ENCODE results near the gene DSE.

Gene DSE

GRCh38 chr6:116362276-116362675 lies 8.5 kb upstream of the DSE start:
- no peak for DNase-seq (ENCODE audit: low read depth)

GRCh38 chr6:116363759-116364158 lies 7.0 kb upstream of the DSE start:
- peak; percentile 49 for DNase-seq (ENCODE audit: low read depth)

GRCh38 chr6:116364321-116364720 lies 6.4 kb upstream of the DSE start:
- DNase-seq (ENCODE audit: low read depth) = no peak

- no peak for DNase-seq (ENCODE audit: low read depth)
Observed at GRCh38 chr6:116365743-116366142, 5.0 kb upstream of the DSE start.

- DNase-seq (ENCODE audit: low read depth) = peak; percentile 23
Observed at GRCh38 chr6:116366740-116367275, 3.9 kb upstream of the DSE start.

GRCh38 chr6:116369540-116369939 lies 1.2 kb upstream of the DSE start:
- no peak for DNase-seq (ENCODE audit: low read depth)

GRCh38 chr6:116369964-116370759 lies 585 bp upstream of the DSE start:
- peak; percentile 26 for DNase-seq (ENCODE audit: low read depth)

GRCh38 chr6:116371120-116371917 lies 572 bp downstream of the DSE start:
- peak; percentile 96 for DNase-seq (ENCODE audit: low read depth)

- DNase-seq (ENCODE audit: low read depth) = no peak
Observed at GRCh38 chr6:116371918-116372209, 1.1 kb downstream of the DSE start.

- DNase-seq (ENCODE audit: low read depth) = no peak
Observed at GRCh38 chr6:116373300-116373699, 2.6 kb downstream of the DSE start.

- no peak for DNase-seq (ENCODE audit: low read depth)
Observed at GRCh38 chr6:116373940-116374339, 3.2 kb downstream of the DSE start.

- DNase-seq (ENCODE audit: low read depth) = no peak
Observed at GRCh38 chr6:116374586-116374985, 3.8 kb downstream of the DSE start.

GRCh38 chr6:116375262-116375661 lies 4.5 kb downstream of the DSE start:
- no peak for DNase-seq (ENCODE audit: low read depth)

- no peak for DNase-seq (ENCODE audit: low read depth)
Observed at GRCh38 chr6:116376149-116376548, 5.4 kb downstream of the DSE start.

- DNase-seq (ENCODE audit: low read depth) = no peak
Observed at GRCh38 chr6:116379764-116380163, 9.0 kb downstream of the DSE start.

GRCh38 chr6:116380346-116380745 lies 9.6 kb downstream of the DSE start:
- no peak for DNase-seq (ENCODE audit: low read depth)

- no peak for DNase-seq (ENCODE audit: low read depth)
Observed at GRCh38 chr6:116381000-116381399, 10.3 kb downstream of the DSE start.

GRCh38 chr6:116382587-116382986 lies 11.8 kb downstream of the DSE start:
- peak; percentile 60 for DNase-seq (ENCODE audit: low read depth)

- no peak for DNase-seq (ENCODE audit: low read depth)
Observed at GRCh38 chr6:116384727-116385458, 14.1 kb downstream of the DSE start.

- DNase-seq (ENCODE audit: low read depth) = peak; percentile 74
Observed at GRCh38 chr6:116385459-116385802, 14.7 kb downstream of the DSE start.

- DNase-seq (ENCODE audit: low read depth) = no peak
Observed at GRCh38 chr6:116385921-116386320, 15.2 kb downstream of the DSE start.

GRCh38 chr6:116386581-116387299 lies 16.0 kb downstream of the DSE start:
- DNase-seq (ENCODE audit: low read depth) = peak; percentile 87
